Osteoblast (primary cell): ENCODE data around the gene PAK1. TPM values are rescaled to one million over a fixed set of nuclear protein-coding genes. Genes with fewer than 3 reads are reported as not detected.
A peak's percentile ranks its signal among the peaks of the same experiment; 100 is the strongest.

Source experiments
- DNase-seq: peaks from one replicate; pipeline ENCODE4 v3.0.0; 2011; ENCODE audit warnings: low spot score, mixed read lengths; ENCODE audit not compliant: insufficient read length; ENCODE audit errors: missing footprints
- H2AFZ ChIP-seq: 2 replicates; pipeline ENCODE4 v1.6.0; 2011; ENCODE audit warnings: mild to moderate bottlenecking, low read length
- H3K27ac ChIP-seq: 2 replicates; pipeline ENCODE4 v1.5.1; 2011; ENCODE audit warnings: mild to moderate bottlenecking, low read depth, low read length, moderate library complexity
- H3K27me3 ChIP-seq: 2 replicates; pipeline ENCODE4 v1.6.0; 2012; ENCODE audit warnings: mild to moderate bottlenecking, control low read depth, inconsistent platforms, low read length, moderate library complexity; ENCODE audit not compliant: insufficient read depth
- H3K36me3 ChIP-seq: 2 replicates; pipeline ENCODE4 v1.5.1; 2011; ENCODE audit warnings: mild to moderate bottlenecking, low read length, control low read depth, moderate library complexity; ENCODE audit not compliant: insufficient read depth
- H3K4me1 ChIP-seq: 2 replicates; pipeline ENCODE4 v1.5.1; 2011; ENCODE audit warnings: mild to moderate bottlenecking, low read length, control low read depth, moderate library complexity; ENCODE audit not compliant: insufficient read depth
- H3K4me2 ChIP-seq: 2 replicates; pipeline ENCODE4 v1.6.0; 2011; ENCODE audit warnings: mild to moderate bottlenecking, low read length; ENCODE audit not compliant: insufficient read depth
- H3K4me3 ChIP-seq: fragments of 200-600 bp; sonication (generic); 3 replicates; pipeline ENCODE4 v1.5.1; 2012; ENCODE audit warnings: mild to moderate bottlenecking, low read length, inconsistent platforms; ENCODE audit not compliant: insufficient read depth
- H3K79me2 ChIP-seq: 2 replicates; pipeline ENCODE4 v1.6.0; 2012; ENCODE audit warnings: mild to moderate bottlenecking, low read length, control low read depth, inconsistent platforms; ENCODE audit not compliant: insufficient read depth
- H3K9me3 ChIP-seq: 2 replicates; pipeline ENCODE4 v1.5.1; 2011; ENCODE audit warnings: low read depth, low read length, control low read depth
- H4K20me1 ChIP-seq: 2 replicates; pipeline ENCODE4 v1.6.0; 2012; ENCODE audit warnings: mild to moderate bottlenecking, low read length, control low read depth; ENCODE audit not compliant: insufficient read depth
- total RNA-seq: library from RNA; depleted of rRNA; stranded (reverse); fragments of >200 nt; gene quantifications from 2 replicates; pipeline ENCODE4 v1.2.3, GENCODE V29; 2012
- TF ChIP-seq, protein P1 (sequence below): IDR thresholded peaks from 2 replicates; pipeline ENCODE4 v1.5.1; 2011; ENCODE audit warnings: mild to moderate bottlenecking, low read depth, low read length, moderate library complexity; ENCODE audit errors: extremely low read depth

The PAK1 gene
- total RNA-seq, 1 donor: 34.4 TPM

DNA sequence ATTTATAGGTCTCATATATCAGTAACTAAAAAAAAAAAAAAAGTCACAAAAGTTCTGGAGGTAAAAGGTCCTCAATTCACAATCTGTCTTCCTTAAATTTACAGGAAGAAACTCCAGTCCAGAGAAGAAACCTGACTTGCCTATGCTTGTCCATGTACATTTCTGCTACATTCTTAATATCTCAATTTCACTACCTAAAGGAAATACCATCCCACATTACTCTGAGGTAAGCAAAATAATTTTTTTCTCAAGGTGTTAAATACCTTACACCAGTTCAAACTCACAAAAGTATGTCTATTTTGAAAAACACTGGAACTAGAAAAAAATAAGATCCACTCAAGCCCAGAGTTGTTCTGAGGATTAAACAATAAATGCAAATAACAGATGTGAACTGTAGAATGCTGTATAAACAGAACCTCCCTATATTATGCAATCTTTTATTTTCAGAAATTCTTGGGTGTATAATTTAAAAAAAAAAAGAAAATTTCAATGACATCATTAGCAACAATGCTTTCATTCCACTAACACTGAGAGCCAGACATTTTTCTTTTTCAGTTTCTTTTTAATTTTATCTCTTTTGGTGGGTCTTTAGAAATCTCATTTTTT, 122.5 kb downstream of the PAK1 start:
- H3K79me2 ChIP-seq: no peaks in the 10 kb centered on the region
- H3K4me2 ChIP-seq: no peak overlapping the region
- DNase-seq: no peak

DNA sequence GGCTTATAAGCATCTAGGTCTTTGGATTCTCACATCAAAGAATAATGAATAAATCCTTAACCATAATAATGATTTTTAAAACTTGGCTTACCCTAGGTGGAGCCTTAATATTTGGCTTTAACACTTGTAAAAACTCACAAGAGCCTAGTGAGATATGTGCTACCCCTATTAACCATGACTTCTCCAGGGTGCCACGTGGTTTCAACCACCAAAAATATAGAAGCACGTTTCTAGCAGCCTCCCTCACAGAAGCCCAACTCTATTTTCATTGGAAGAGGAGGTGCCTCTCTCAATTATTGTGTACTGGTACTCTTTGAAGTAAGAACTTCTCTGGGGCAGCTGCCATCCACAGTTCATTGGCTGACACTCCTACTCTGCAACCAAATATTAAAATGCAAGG, 125.9 kb downstream of the PAK1 start:
- Histone ChIP-seq H3K27ac (no peak overlapping the region), H3K4me2 (no peak overlapping the region), H3K27me3 (no peaks in the 10 kb centered on the region), H2AFZ (no peak overlapping the region), H3K36me3 (peaks cover 4% of the 10 kb centered on the region), H4K20me1 (no peaks in the 10 kb centered on the region), H3K4me1 (peaks cover 22% of the 10 kb centered on the region), H3K79me2 (no peaks in the 10 kb centered on the region), H3K9me3 (no peaks in the 10 kb centered on the region), H3K4me3 (no peak overlapping the region)
- TF ChIP-seq, protein P1, sequence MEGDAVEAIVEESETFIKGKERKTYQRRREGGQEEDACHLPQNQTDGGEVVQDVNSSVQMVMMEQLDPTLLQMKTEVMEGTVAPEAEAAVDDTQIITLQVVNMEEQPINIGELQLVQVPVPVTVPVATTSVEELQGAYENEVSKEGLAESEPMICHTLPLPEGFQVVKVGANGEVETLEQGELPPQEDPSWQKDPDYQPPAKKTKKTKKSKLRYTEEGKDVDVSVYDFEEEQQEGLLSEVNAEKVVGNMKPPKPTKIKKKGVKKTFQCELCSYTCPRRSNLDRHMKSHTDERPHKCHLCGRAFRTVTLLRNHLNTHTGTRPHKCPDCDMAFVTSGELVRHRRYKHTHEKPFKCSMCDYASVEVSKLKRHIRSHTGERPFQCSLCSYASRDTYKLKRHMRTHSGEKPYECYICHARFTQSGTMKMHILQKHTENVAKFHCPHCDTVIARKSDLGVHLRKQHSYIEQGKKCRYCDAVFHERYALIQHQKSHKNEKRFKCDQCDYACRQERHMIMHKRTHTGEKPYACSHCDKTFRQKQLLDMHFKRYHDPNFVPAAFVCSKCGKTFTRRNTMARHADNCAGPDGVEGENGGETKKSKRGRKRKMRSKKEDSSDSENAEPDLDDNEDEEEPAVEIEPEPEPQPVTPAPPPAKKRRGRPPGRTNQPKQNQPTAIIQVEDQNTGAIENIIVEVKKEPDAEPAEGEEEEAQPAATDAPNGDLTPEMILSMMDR: no peak
- DNase-seq: no peak

More for the DNA sequence above, 122.5 kb downstream of the PAK1 start:
- Histone ChIP-seq H4K20me1 (no peaks in the 10 kb centered on the region), H3K9me3 (no peaks in the 10 kb centered on the region), H3K27ac (no peak overlapping the region), H2AFZ (no peak overlapping the region), H3K27me3 (no peaks in the 10 kb centered on the region), H3K4me1 (peaks cover 17% of the 10 kb centered on the region), H3K4me3 (no peak overlapping the region), H3K36me3 (peaks cover 4% of the 10 kb centered on the region)
- TF ChIP-seq, protein P1: no peak

DNA sequence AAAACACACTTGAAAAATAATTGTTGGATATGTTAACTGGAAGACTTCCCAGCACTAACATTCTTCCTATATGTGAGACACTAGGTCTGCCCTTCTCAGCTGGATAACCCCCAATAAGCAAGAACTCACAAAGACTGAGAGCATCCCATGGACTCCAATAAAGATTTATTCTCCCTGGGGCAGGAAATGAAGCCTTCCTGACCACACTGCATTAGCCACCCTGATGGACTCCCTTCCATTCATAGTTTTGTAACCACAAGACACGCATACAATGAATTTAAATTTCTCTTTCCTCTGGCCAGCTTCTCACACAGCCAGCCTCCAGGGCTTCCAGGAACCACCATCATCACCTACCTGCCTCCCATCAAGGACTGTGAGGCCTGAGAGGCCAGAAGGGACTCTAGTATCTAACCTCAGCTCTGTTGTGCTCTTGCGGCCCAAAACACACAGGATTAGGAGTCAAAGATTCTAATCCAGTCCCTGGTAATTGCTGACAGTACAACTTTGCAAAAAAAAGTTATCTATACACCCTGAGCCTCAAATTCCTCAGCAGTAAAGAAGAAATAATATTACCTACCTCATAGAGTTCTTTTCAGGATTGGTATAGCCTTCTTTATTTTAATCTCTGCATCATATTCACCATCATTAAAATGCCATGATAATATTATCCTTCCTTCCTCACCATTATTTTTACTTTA, 126.8 kb downstream of the PAK1 start:
- Histone ChIP-seq H4K20me1 (no peaks in the 10 kb centered on the region), H2AFZ (no peak overlapping the region), H3K4me1 (peaks cover 21% of the 10 kb centered on the region), H3K79me2 (no peaks in the 10 kb centered on the region), H3K27me3 (no peaks in the 10 kb centered on the region), H3K27ac (peak overlapping the region; percentile 55), H3K4me2 (peak overlapping the region; percentile 12), H3K4me3 (no peak overlapping the region), H3K36me3 (peaks cover 4% of the 10 kb centered on the region), H3K9me3 (no peaks in the 10 kb centered on the region)
- DNase-seq: peak; percentile 48
- TF ChIP-seq, protein P1: no peak

DNA sequence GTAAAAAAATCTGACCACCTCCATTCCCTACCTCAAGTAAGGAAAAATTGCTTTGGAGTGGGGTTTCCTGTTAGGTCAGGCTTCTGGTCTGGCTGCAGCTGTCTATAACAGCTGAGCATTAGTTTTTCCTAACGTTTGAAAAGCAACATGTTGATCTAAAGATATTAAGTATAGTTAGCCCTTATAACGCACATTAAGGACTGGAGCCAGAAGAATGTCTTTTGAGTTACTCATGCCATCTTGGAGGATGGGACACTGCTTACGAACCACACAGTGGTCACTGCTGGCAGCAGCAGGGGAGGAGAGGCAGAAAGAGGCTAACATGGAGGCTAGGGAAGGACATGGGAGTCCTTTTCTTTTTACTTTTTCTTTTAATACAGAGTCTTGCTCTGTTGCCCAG, 128.3 kb downstream of the PAK1 start:
- Histone ChIP-seq H3K4me3 (no peak overlapping the region), H3K4me2 (no peak overlapping the region), H3K79me2 (no peaks in the 10 kb centered on the region), H3K9me3 (no peaks in the 10 kb centered on the region), H3K27me3 (no peaks in the 10 kb centered on the region), H3K4me1 (peaks cover 21% of the 10 kb centered on the region), H4K20me1 (no peaks in the 10 kb centered on the region), H3K27ac (peak overlapping the region; percentile 55), H3K36me3 (peaks cover 4% of the 10 kb centered on the region), H2AFZ (no peak overlapping the region)
- TF ChIP-seq, protein P1: no peak
- peak; percentile 31 for DNase-seq
